IPS-18a (cell line): ENCODE measurements around the gene VWCE.
"Not testable (repeated sequence)": the region's sequence is repeated elsewhere in the genome, so short reads cannot be mapped to it uniquely, and the experiment has no call there.

Source experiments
- H3K27ac ChIP-seq: one replicate; pipeline ENCODE4 v1.5.1; 2013; ENCODE audit warnings: low read length
- H3K27me3 ChIP-seq: one replicate; pipeline ENCODE4 v1.6.1; 2013; ENCODE audit warnings: mild to moderate bottlenecking, low read length; ENCODE audit not compliant: control insufficient read depth, insufficient read depth
- H3K36me3 ChIP-seq: one replicate; pipeline ENCODE4 v1.6.1; 2013; ENCODE audit warnings: low read depth, low read length; ENCODE audit not compliant: control insufficient read depth
- H3K4me1 ChIP-seq: one replicate; pipeline ENCODE4 v1.6.1; 2013; ENCODE audit warnings: low read depth, low read length; ENCODE audit not compliant: control insufficient read depth
- H3K4me3 ChIP-seq: one replicate; pipeline ENCODE4 v1.5.1; 2013; ENCODE audit warnings: low read length
- H3K9ac ChIP-seq: one replicate; pipeline ENCODE4 v1.6.1; 2013; ENCODE audit warnings: mild to moderate bottlenecking, low read length, moderate library complexity
- H3K9me3 ChIP-seq: one replicate; pipeline ENCODE4 v1.6.1; 2013; ENCODE audit warnings: low read depth, low read length; ENCODE audit not compliant: control insufficient read depth

VWCE gene

GRCh38 chr11:61264371-61264770, 30.7 kb downstream of the VWCE start:
- Histone ChIP-seq H3K9me3 (no peaks in the 10 kb centered on the region), H3K27me3 (no peaks in the 10 kb centered on the region), H3K36me3 (no peaks in the 10 kb centered on the region), H3K27ac (no peak overlapping the region), H3K4me1 (no peaks in the 10 kb centered on the region), H3K4me3 (no peak overlapping the region), H3K9ac (no peak overlapping the region)

GRCh38 chr11:61259363-61259762, 35.8 kb downstream of the VWCE start:
- Histone ChIP-seq H3K27ac (no peak overlapping the region), H3K36me3 (no peaks in the 10 kb centered on the region), H3K9me3 (no peaks in the 10 kb centered on the region), H3K4me3 (no peak overlapping the region), H3K27me3 (no peaks in the 10 kb centered on the region), H3K9ac (no peak overlapping the region), H3K4me1 (no peaks in the 10 kb centered on the region)

- Histone ChIP-seq H3K4me1 (no peaks in the 10 kb centered on the region), H3K27ac (no peak overlapping the region), H3K9me3 (no peaks in the 10 kb centered on the region), H3K4me3 (no peak overlapping the region), H3K27me3 (no peaks in the 10 kb centered on the region), H3K36me3 (no peaks in the 10 kb centered on the region), H3K9ac (no peak overlapping the region)
Observed at GRCh38 chr11:61258546-61258945, 36.6 kb downstream of the VWCE start.

- Histone ChIP-seq H3K9me3 (no peaks in the 10 kb centered on the region), H3K4me3 (no peak overlapping the region), H3K4me1 (no peaks in the 10 kb centered on the region), H3K27ac (no peak overlapping the region), H3K9ac (no peak overlapping the region), H3K36me3 (no peaks in the 10 kb centered on the region), H3K27me3 (no peaks in the 10 kb centered on the region)
Observed at GRCh38 chr11:61256710-61257482, 38.2 kb downstream of the VWCE start.

- Histone ChIP-seq H3K27ac (no peak overlapping the region), H3K9me3 (no peaks in the 10 kb centered on the region), H3K36me3 (no peaks in the 10 kb centered on the region), H3K4me1 (no peaks in the 10 kb centered on the region), H3K4me3 (no peak overlapping the region), H3K27me3 (no peaks in the 10 kb centered on the region), H3K9ac (no peak overlapping the region)
Observed at GRCh38 chr11:61254403-61255025, 40.6 kb downstream of the VWCE start.

GRCh38 chr11:61252332-61252731, 42.8 kb downstream of the VWCE start:
- H3K27ac ChIP-seq, H3K9me3 ChIP-seq, H3K9ac ChIP-seq, H3K4me1 ChIP-seq, H3K27me3 ChIP-seq, H3K36me3 ChIP-seq, H3K4me3 ChIP-seq: not testable (repeated sequence)

- not testable (repeated sequence) for H3K36me3 ChIP-seq, H3K27ac ChIP-seq, H3K4me1 ChIP-seq, H3K9ac ChIP-seq, H3K9me3 ChIP-seq, H3K27me3 ChIP-seq, H3K4me3 ChIP-seq
Observed at GRCh38 chr11:61250796-61251765, 44.0 kb downstream of the VWCE start.

- not testable (repeated sequence) for H3K36me3 ChIP-seq, H3K9ac ChIP-seq, H3K27me3 ChIP-seq, H3K27ac ChIP-seq, H3K4me1 ChIP-seq, H3K9me3 ChIP-seq, H3K4me3 ChIP-seq
Observed at GRCh38 chr11:61249201-61249600, 45.9 kb downstream of the VWCE start.

GRCh38 chr11:61248071-61248470, 47.0 kb downstream of the VWCE start:
- H3K4me1 ChIP-seq, H3K9ac ChIP-seq, H3K27me3 ChIP-seq, H3K36me3 ChIP-seq, H3K27ac ChIP-seq, H3K4me3 ChIP-seq, H3K9me3 ChIP-seq: not testable (repeated sequence)

GRCh38 chr11:61245284-61245964, 49.7 kb downstream of the VWCE start:
- H3K9ac ChIP-seq, H3K27me3 ChIP-seq, H3K4me1 ChIP-seq, H3K9me3 ChIP-seq, H3K27ac ChIP-seq, H3K4me3 ChIP-seq, H3K36me3 ChIP-seq: not testable (repeated sequence)

GRCh38 chr11:61241526-61241925, 53.6 kb downstream of the VWCE start:
- H3K27ac ChIP-seq, H3K9me3 ChIP-seq, H3K36me3 ChIP-seq, H3K4me3 ChIP-seq, H3K4me1 ChIP-seq, H3K9ac ChIP-seq, H3K27me3 ChIP-seq: not testable (repeated sequence)
